Measurements from ENCODE around the gene BCKDHB. TPM values are rescaled to one million over a fixed set of nuclear protein-coding genes. Genes with fewer than 3 reads are reported as not detected.
A peak's percentile ranks its signal among the peaks of the same experiment; 100 is the strongest.

Gene BCKDHB
- total RNA-seq, 2 experiments from 2014 or later, result 16.4 to 17.7 TPM

GRCh38 chr6:80245043-80245442 is 138.6 kb downstream of the BCKDHB start:
- ChIA-PET POLR2A (no interaction called here), CTCF (no interaction called here)
- Mint-ChIP-seq H3K36me3 (peaks cover 10% of the 10 kb centered on the region), H3K27ac (no peak overlapping the region), H3K4me3 (no peak overlapping the region), H3K27me3 (no peaks in the 10 kb centered on the region), H3K9me3 (no peaks in the 10 kb centered on the region), H3K4me1 (ENCODE audit: low read depth) (peaks cover 14% of the 10 kb centered on the region)
- intact Hi-C loops (cut with micrococcal nuclease), result no loop called here
- no peak for DNase-seq

GRCh38 chr6:80249897-80250296 is 143.4 kb downstream of the BCKDHB start:
- H3K9me3 Mint-ChIP-seq, result no peaks in the 10 kb centered on the region
- no peak overlapping the region for H3K27ac Mint-ChIP-seq
- H3K4me1 Mint-ChIP-seq (ENCODE audit: low read depth), result peaks cover 9% of the 10 kb centered on the region
- ChIA-PET POLR2A (no interaction called here), CTCF (no interaction called here)
- intact Hi-C loops (cut with micrococcal nuclease), result loop anchor here (2.0 kb wide), 1 partner anchor 85 kb away; no protein-coding TSS in a partner anchor
- no peak overlapping the region for H3K4me3 Mint-ChIP-seq
- DNase-seq, result no peak
- H3K27me3 Mint-ChIP-seq, result no peaks in the 10 kb centered on the region
- H3K36me3 Mint-ChIP-seq, result no peaks in the 10 kb centered on the region

GRCh38 chr6:80250391-80250997 is 144.0 kb downstream of the BCKDHB start:
- Mint-ChIP-seq H3K4me3 (no peak overlapping the region), H3K27ac (no peak overlapping the region), H3K9me3 (no peaks in the 10 kb centered on the region), H3K27me3 (no peaks in the 10 kb centered on the region), H3K4me1 (ENCODE audit: low read depth) (peaks cover 9% of the 10 kb centered on the region), H3K36me3 (no peaks in the 10 kb centered on the region)
- ChIA-PET CTCF (no interaction called here), POLR2A (no interaction called here)
- intact Hi-C loops (cut with micrococcal nuclease), result loop anchor here (2.0 kb wide), 1 partner anchor 86 kb away; no protein-coding TSS in a partner anchor
- DNase-seq, result peak; percentile 20

- Mint-ChIP-seq H3K36me3 (no peaks in the 10 kb centered on the region), H3K4me3 (no peak overlapping the region), H3K27ac (no peak overlapping the region), H3K9me3 (no peaks in the 10 kb centered on the region), H3K4me1 (ENCODE audit: low read depth) (peaks cover 9% of the 10 kb centered on the region), H3K27me3 (no peaks in the 10 kb centered on the region)
- intact Hi-C loops (cut with micrococcal nuclease), result loop anchor here (2.0 kb wide), 1 partner anchor 87 kb away; no protein-coding TSS in a partner anchor
- POLR2A ChIA-PET, result no interaction called here
- DNase-seq, result no peak
- CTCF ChIA-PET, result no interaction called here
These were observed 144.8 kb downstream of the BCKDHB start for GRCh38 chr6:80251321-80251720.

GRCh38 chr6:80254716-80255115 is 148.2 kb downstream of the BCKDHB start:
- Mint-ChIP-seq H3K27me3 (no peaks in the 10 kb centered on the region), H3K36me3 (no peaks in the 10 kb centered on the region), H3K27ac (no peak overlapping the region), H3K4me1 (ENCODE audit: low read depth) (peaks cover 9% of the 10 kb centered on the region), H3K4me3 (no peak overlapping the region), H3K9me3 (no peaks in the 10 kb centered on the region)
- intact Hi-C loops (cut with micrococcal nuclease), result no loop called here
- CTCF ChIA-PET, result no interaction called here
- POLR2A ChIA-PET, result no interaction called here
- no peak for DNase-seq

GRCh38 chr6:80256691-80257090 is 150.2 kb downstream of the BCKDHB start:
- no peak overlapping the region for H3K4me3 Mint-ChIP-seq
- CTCF ChIA-PET, result no interaction called here
- intact Hi-C loops (cut with micrococcal nuclease), result no loop called here
- POLR2A ChIA-PET, result no interaction called here
- no peaks in the 10 kb centered on the region for H3K27me3 Mint-ChIP-seq
- no peaks in the 10 kb centered on the region for H3K4me1 Mint-ChIP-seq (ENCODE audit: low read depth)
- no peaks in the 10 kb centered on the region for H3K36me3 Mint-ChIP-seq
- no peaks in the 10 kb centered on the region for H3K9me3 Mint-ChIP-seq
- no peak overlapping the region for H3K27ac Mint-ChIP-seq
- no peak for DNase-seq

- no peaks in the 10 kb centered on the region for H3K27me3 Mint-ChIP-seq
These were observed 152.6 kb downstream of the BCKDHB start for GRCh38 chr6:80259118-80259517.

GRCh38 chr6:80263585-80263984 is 157.1 kb downstream of the BCKDHB start:
- no peaks in the 10 kb centered on the region for H3K36me3 Mint-ChIP-seq
- no peaks in the 10 kb centered on the region for H3K4me1 Mint-ChIP-seq (ENCODE audit: low read depth)
- no peaks in the 10 kb centered on the region for H3K9me3 Mint-ChIP-seq
- ChIA-PET CTCF (no interaction called here), POLR2A (no interaction called here)
- intact Hi-C loops (cut with micrococcal nuclease), result no loop called here
- H3K27ac Mint-ChIP-seq, result no peak overlapping the region
- no peak overlapping the region for H3K4me3 Mint-ChIP-seq
- DNase-seq, result no peak
- H3K27me3 Mint-ChIP-seq, result no peaks in the 10 kb centered on the region

More at GRCh38 chr6:80259118-80259517, 152.6 kb downstream of the BCKDHB start:
- no peaks in the 10 kb centered on the region for H3K36me3 Mint-ChIP-seq
- H3K27ac Mint-ChIP-seq, result no peak overlapping the region
- H3K4me1 Mint-ChIP-seq (ENCODE audit: low read depth), result no peaks in the 10 kb centered on the region
- no peak overlapping the region for H3K4me3 Mint-ChIP-seq
- ChIA-PET CTCF (no interaction called here), POLR2A (no interaction called here)
- intact Hi-C loops (cut with micrococcal nuclease), result no loop called here
- H3K9me3 Mint-ChIP-seq, result no peaks in the 10 kb centered on the region
- no peak for DNase-seq

GRCh38 chr6:80268865-80269730 is 162.6 kb downstream of the BCKDHB start:
- H3K27me3 Mint-ChIP-seq, result no peaks in the 10 kb centered on the region
- ChIA-PET POLR2A (no interaction called here), CTCF (no interaction called here)
- no peak overlapping the region for H3K4me3 Mint-ChIP-seq
- H3K9me3 Mint-ChIP-seq, result peaks cover 4% of the 10 kb centered on the region
- H3K27ac Mint-ChIP-seq, result no peak overlapping the region
- intact Hi-C loops (cut with micrococcal nuclease), result no loop called here
- H3K4me1 Mint-ChIP-seq (ENCODE audit: low read depth), result no peaks in the 10 kb centered on the region
- no peak for DNase-seq
- peaks cover 4% of the 10 kb centered on the region for H3K36me3 Mint-ChIP-seq

GRCh38 chr6:80271074-80271473 is 164.6 kb downstream of the BCKDHB start:
- H3K27me3 Mint-ChIP-seq, result no peaks in the 10 kb centered on the region
- peaks cover 4% of the 10 kb centered on the region for H3K36me3 Mint-ChIP-seq
- H3K4me1 Mint-ChIP-seq (ENCODE audit: low read depth), result no peaks in the 10 kb centered on the region
- ChIA-PET CTCF (no interaction called here), POLR2A (no interaction called here)
- H3K4me3 Mint-ChIP-seq, result no peak overlapping the region
- H3K27ac Mint-ChIP-seq, result no peak overlapping the region
- peaks cover 4% of the 10 kb centered on the region for H3K9me3 Mint-ChIP-seq
- DNase-seq, result no peak
- intact Hi-C loops (cut with micrococcal nuclease), result no loop called here

GRCh38 chr6:80272988-80273387 is 166.5 kb downstream of the BCKDHB start:
- intact Hi-C loops (cut with micrococcal nuclease), result no loop called here
- Mint-ChIP-seq H3K4me3 (no peak overlapping the region), H3K36me3 (peaks cover 4% of the 10 kb centered on the region), H3K27me3 (no peaks in the 10 kb centered on the region), H3K9me3 (peaks cover 4% of the 10 kb centered on the region), H3K4me1 (ENCODE audit: low read depth) (no peaks in the 10 kb centered on the region), H3K27ac (no peak overlapping the region)
- ChIA-PET POLR2A (no interaction called here), CTCF (no interaction called here)
- no peak for DNase-seq

GRCh38 chr6:80276861-80277260 is 170.4 kb downstream of the BCKDHB start:
- intact Hi-C loops (cut with micrococcal nuclease), result no loop called here
- no peaks in the 10 kb centered on the region for H3K9me3 Mint-ChIP-seq
- no peak overlapping the region for H3K4me3 Mint-ChIP-seq
- ChIA-PET CTCF (no interaction called here), POLR2A (no interaction called here)
- no peaks in the 10 kb centered on the region for H3K36me3 Mint-ChIP-seq
- no peaks in the 10 kb centered on the region for H3K27me3 Mint-ChIP-seq
- DNase-seq, result no peak
- peaks cover 8% of the 10 kb centered on the region for H3K4me1 Mint-ChIP-seq (ENCODE audit: low read depth)
- H3K27ac Mint-ChIP-seq, result no peak overlapping the region

GRCh38 chr6:80277501-80277900 is 171.0 kb downstream of the BCKDHB start:
- no peaks in the 10 kb centered on the region for H3K36me3 Mint-ChIP-seq
- intact Hi-C loops (cut with micrococcal nuclease), result no loop called here
- CTCF ChIA-PET, result no interaction called here
- peaks cover 8% of the 10 kb centered on the region for H3K4me1 Mint-ChIP-seq (ENCODE audit: low read depth)
- no peak overlapping the region for H3K4me3 Mint-ChIP-seq
- H3K27ac Mint-ChIP-seq, result no peak overlapping the region
- H3K9me3 Mint-ChIP-seq, result no peaks in the 10 kb centered on the region
- no peak for DNase-seq
- POLR2A ChIA-PET, result no interaction called here
- no peaks in the 10 kb centered on the region for H3K27me3 Mint-ChIP-seq
